ENCODE results near the gene LRRC47.
"Not testable (repeated sequence)": the region's sequence is repeated elsewhere in the genome, so short reads cannot be mapped to it uniquely, and the experiment has no call there.

The LRRC47 gene

GRCh38 chr1:3816331-3817137 is 20.2 kb upstream of the LRRC47 start:
- no peak for DNase-seq (ENCODE audit: low read depth in 2 of 2)

DNA sequence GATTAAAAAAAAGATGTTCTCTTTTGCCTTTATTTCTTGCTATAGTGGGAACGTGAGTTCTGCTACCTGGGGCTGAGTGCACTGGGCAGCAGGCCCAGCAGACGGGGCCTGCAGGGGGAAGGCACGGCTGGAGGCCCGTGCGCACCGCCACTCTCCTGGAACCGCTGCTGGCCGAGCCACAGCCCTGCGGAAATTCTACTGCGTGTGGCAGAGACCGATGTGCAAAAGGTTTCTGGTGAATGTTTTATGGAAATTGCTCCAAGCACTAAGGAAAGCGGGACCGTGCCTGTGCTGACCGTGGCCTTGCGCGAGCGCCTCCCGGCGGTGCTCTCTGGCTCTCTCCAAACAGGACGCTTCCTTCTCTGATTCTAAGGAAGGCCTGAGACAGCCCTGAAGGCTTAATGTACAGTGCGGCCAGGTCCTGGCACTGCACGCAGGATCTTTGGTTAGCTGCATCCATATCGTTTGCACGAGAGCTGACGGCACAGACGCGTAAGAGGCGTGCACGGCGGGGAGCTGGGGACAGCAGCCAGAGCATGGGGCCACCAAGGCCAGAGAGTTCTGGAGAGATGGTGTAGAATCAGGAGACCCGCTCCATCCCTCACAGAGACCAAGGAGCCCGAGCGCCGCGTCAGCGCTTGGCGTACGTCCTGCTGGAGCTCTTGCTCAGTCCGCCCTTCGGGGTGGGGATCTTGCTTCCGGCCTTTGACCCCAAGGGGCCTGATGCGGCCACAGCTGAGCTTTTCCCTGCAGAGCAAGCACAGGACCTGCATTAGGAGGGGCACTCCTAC is 18.7 kb upstream of the LRRC47 start:
- no peak for DNase-seq (ENCODE audit: low read depth in 2 of 2)

GRCh38 chr1:3814065-3814464 is 17.8 kb upstream of the LRRC47 start:
- DNase-seq (ENCODE audit: low read depth in 2 of 2) = no peak

DNA sequence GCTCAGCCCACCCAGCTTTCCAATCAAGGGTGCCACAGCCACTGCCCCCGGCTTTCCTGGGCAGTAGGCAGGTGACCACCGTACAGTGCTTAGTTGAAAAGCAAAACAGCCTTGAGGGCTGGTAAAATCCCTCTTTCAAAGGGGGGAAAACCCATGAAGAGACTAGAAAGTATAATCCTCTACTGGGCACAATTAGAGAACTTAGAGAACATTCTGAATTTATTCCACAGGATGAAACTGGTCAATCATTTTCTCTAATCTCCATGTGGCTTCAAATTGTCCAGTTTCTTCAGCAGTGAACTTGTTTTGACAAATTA is 15.3 kb upstream of the LRRC47 start:
- DNase-seq (ENCODE audit: low read depth in 2 of 2) = no peak

GRCh38 chr1:3810149-3810761 is 14.0 kb upstream of the LRRC47 start:
- DNase-seq (ENCODE audit: low read depth in 2 of 2) = not testable (repeated sequence)

- DNase-seq (ENCODE audit: low read depth in 2 of 2) = no peak
These were observed 13.4 kb upstream of the LRRC47 start for GRCh38 chr1:3809680-3810079.

DNA sequence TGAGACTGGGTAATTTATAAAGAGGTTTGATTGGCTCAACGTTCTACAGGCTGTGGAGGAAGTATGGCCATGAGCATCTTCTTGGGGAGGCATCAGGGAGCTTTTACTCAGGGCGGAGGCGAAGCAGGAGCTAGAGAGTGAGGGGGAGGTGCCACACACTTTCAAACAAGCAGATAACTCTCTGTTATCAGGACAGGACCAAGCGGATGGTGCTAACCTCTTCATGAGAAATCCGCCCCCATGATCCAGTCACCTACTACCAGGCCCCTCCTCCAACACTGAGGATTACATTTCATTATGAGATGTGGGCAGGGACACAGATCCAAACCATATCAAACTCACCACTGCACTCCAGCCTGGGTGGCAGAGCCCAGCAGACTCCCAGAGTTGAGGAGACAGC is 11.5 kb upstream of the LRRC47 start:
- DNase-seq (ENCODE audit: low read depth in 2 of 2) = no peak

DNA sequence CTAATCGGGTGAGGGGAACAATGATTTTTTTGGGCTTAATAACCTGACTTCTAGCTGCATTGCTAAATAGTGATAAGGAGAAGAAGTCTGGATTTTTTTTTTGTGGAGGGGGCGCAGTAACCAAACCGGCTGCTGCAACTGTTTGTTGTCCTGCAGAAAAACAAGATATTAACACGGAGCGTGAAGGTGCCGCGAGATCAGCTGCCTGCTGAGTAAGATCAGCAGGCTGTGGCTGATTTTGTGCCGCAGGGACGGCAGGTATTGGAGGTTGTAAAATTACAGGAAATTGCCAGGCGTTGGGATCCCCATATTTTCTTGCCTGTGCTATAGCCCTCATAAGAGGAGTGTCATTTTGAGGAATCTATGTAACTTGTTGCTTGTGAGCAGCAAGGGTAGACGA is 8.7 kb upstream of the LRRC47 start:
- no peak for DNase-seq (ENCODE audit: low read depth in 2 of 2)

- not testable (repeated sequence) for DNase-seq (ENCODE audit: low read depth in 2 of 2)
These were observed 8.3 kb upstream of the LRRC47 start for GRCh38 chr1:3804627-3804944.

GRCh38 chr1:3803905-3804626 is 7.8 kb upstream of the LRRC47 start:
- no peak for DNase-seq (ENCODE audit: low read depth in 2 of 2)

GRCh38 chr1:3800795-3801194 is 4.5 kb upstream of the LRRC47 start:
- DNase-seq (ENCODE audit: low read depth in 2 of 2) = not testable (repeated sequence)

GRCh38 chr1:3799976-3800685 is 3.8 kb upstream of the LRRC47 start:
- DNase-seq (ENCODE audit: low read depth in 2 of 2) = no peak

DNA sequence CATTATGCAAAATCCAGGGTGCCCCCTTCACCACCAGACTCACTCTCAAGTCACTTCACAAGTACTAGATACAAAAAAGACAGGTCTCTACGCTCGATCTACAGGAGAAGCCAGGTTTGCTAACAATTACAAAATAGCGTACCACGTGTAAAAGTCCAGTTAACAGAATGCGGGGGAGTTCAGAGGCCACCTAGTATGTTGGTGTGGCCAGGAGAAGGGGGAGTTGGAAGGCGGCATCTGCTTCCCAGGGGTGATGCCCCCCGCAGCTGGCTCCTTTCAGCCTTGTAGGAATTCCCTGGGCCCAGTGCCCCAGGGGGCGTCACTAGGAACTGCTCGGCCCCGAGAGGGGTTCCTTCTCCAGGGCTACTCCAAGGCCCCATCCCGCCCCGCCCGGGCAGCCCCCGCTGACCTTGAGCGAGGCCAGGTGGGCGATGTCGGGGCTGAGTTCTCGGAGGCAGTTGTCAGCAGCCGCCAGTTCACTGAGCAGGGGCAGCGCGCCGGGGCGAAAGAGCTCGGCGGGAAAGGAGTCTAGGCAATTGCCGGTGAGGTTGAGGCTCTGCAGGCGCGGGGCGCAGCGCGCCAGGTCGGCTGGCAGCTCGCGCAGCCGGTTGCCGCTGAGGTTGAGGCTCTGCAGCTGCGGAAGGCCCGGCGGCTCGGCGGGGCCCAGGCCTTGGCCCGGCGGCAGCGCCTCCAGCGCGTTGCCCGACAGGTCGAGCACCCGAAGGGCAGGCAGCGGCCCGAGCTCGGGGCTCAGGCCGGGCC is 664 bp downstream of the LRRC47 start:
- DNase-seq (ENCODE audit: low read depth in 2 of 2) = no peak

- DNase-seq (ENCODE audit: low read depth in 2 of 2) = no peak
These were observed 5.3 kb downstream of the LRRC47 start for GRCh38 chr1:3790952-3791351.

GRCh38 chr1:3790500-3790923 is 5.8 kb downstream of the LRRC47 start:
- DNase-seq (ENCODE audit: low read depth in 2 of 2) = no peak

GRCh38 chr1:3789421-3790300 is 6.6 kb downstream of the LRRC47 start:
- DNase-seq (ENCODE audit: low read depth in 2 of 2) = no peak

GRCh38 chr1:3788756-3789420 is 7.4 kb downstream of the LRRC47 start:
- no peak for DNase-seq (ENCODE audit: low read depth in 2 of 2)

- no peak for DNase-seq (ENCODE audit: low read depth in 2 of 2)
These were observed 8.3 kb downstream of the LRRC47 start for GRCh38 chr1:3787745-3788605.

Measured in stimulated activated CD8-positive, alpha-beta memory T cell treated with anti-CD3 and anti-CD28 coated beads, Interleukin-7, amount 100 ng/mL, for 4 hours (primary cell).